ENCODE data around the gene LCE3B. TPM values are rescaled to one million over a fixed set of nuclear protein-coding genes. Genes with fewer than 3 reads are reported as not detected.

The LCE3B gene
- total and polyA plus RNA-seq, 3 experiments from 2014 or later = not detected

DNA sequence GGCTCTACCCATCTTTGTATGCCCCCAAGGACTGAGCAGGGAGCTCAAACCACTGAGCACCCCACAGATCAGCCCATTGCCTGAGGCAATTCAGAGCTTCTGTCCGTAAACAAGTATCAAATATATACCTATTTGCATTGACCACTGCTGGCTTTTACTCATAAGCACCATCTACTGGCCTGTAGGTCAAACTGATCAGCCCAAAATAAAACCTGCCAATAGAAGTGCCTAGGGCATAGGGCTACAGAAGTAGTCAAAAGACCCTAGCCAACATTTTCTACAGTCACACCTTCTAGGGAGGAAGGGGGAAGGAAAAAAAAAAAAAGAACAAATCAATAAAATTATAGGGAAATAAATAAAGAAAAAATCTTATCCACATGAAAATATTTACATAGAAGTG lies 28.0 kb upstream of the LCE3B start:
- no peaks in the 10 kb centered on the region for H3K4me1 ChIP-seq (ENCODE audit: insufficient read depth, low read length)
- DNase-seq = no peak
- peaks cover 5 to 16% of the 10 kb centered on the region in 2 donors for H3K27me3 Mint-ChIP-seq
- ChIA-PET POLR2A (no interaction called here), CTCF (no interaction called here)
- H3K4me1 Mint-ChIP-seq = no peaks in the 10 kb centered on the region
- H3K4me3 Mint-ChIP-seq = no peak overlapping the region
- no peaks in the 10 kb centered on the region for H3K27me3 ChIP-seq (ENCODE audit: insufficient read depth, low read length, poor library complexity, severe bottlenecking)
- no peaks in the 10 kb centered on the region for H3K36me3 Mint-ChIP-seq
- H3K27ac ChIP-seq (ENCODE audit: low read depth, low read length) = no peak overlapping the region
- H3K9me3 ChIP-seq (ENCODE audit: low read length) = no peaks in the 10 kb centered on the region
- no peak overlapping the region for H3K27ac Mint-ChIP-seq
- no peak overlapping the region for H3K4me3 ChIP-seq (ENCODE audit: low read length)
- peaks cover 0 to 2% (median 0%) of the 10 kb centered on the region in 5 donors for H3K9me3 Mint-ChIP-seq
- H3K36me3 ChIP-seq (ENCODE audit: insufficient read depth, low read length) = no peaks in the 10 kb centered on the region

GRCh38 chr1:152596986-152597385 lies 16.6 kb upstream of the LCE3B start:
- Mint-ChIP-seq H3K9me3 (peaks cover 0 to 11% (median 0%) of the 10 kb centered on the region in 5 donors), H3K4me3 (no peak overlapping the region), H3K27ac (no peak overlapping the region), H3K36me3 (no peaks in the 10 kb centered on the region), H3K4me1 (no peaks in the 10 kb centered on the region), H3K27me3 (peaks cover 4 to 7% of the 10 kb centered on the region in 2 donors)
- H3K4me3 ChIP-seq (ENCODE audit: low read length) = no peak overlapping the region
- no peaks in the 10 kb centered on the region for H3K36me3 ChIP-seq (ENCODE audit: insufficient read depth, low read length)
- no peaks in the 10 kb centered on the region for H3K27me3 ChIP-seq (ENCODE audit: insufficient read depth, low read length, poor library complexity, severe bottlenecking)
- H3K27ac ChIP-seq (ENCODE audit: low read depth, low read length) = no peak overlapping the region
- ChIA-PET POLR2A (no interaction called here), CTCF (no interaction called here)
- no peak for DNase-seq
- H3K9me3 ChIP-seq (ENCODE audit: low read length) = no peaks in the 10 kb centered on the region
- H3K4me1 ChIP-seq (ENCODE audit: insufficient read depth, low read length) = no peaks in the 10 kb centered on the region

DNA sequence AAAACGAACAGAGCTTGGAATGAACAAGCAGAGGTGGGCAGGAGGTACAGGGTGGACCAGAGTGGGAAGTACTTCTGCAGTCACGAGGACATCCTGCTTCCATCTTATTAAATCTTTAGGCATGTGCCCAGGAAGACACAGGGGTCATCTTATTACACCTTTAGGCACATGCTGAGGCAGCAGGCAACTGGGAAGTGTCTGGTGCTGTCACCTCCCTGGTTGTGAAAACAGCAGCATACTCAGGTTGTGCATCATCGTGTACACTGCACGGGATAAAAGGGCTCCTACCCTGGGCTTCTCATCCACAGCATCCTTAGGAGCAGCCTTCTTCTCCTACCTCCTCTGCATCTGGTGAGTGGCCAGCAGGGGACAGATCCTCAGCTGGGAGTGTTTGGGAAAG lies 13.7 kb upstream of the LCE3B start, which contains the start of gene LCE3C:
TSS of gene LCE3C (plus strand) at position 301 of the 400 bp plus-strand sequence. CDS start 498 bp downstream, outside the sequence.
- no peaks in the 10 kb centered on the region for H3K27me3 ChIP-seq (ENCODE audit: insufficient read depth, low read length, poor library complexity, severe bottlenecking)

GRCh38 chr1:152621993-152622392 lies 8.4 kb downstream of the LCE3B start:
- H3K27me3 Mint-ChIP-seq = peaks cover 8 to 18% of the 10 kb centered on the region in 2 donors
- peaks cover 0 to 5% (median 0%) of the 10 kb centered on the region in 3 donors for H3K4me1 Mint-ChIP-seq
- no peak overlapping the region for H3K27ac ChIP-seq (ENCODE audit: low read depth, low read length)
- H3K36me3 ChIP-seq (ENCODE audit: insufficient read depth, low read length) = no peaks in the 10 kb centered on the region
- no peaks in the 10 kb centered on the region for H3K9me3 ChIP-seq (ENCODE audit: low read length)
- H3K36me3 Mint-ChIP-seq = no peaks in the 10 kb centered on the region
- H3K4me3 Mint-ChIP-seq = no peak overlapping the region
- H3K9me3 Mint-ChIP-seq = peaks cover 9 to 16% (median 16%) of the 10 kb centered on the region in 5 donors
- DNase-seq = no peak
- H3K27ac Mint-ChIP-seq = no peak overlapping the region
- H3K4me3 ChIP-seq (ENCODE audit: low read length) = no peak overlapping the region
- H3K4me1 ChIP-seq (ENCODE audit: insufficient read depth, low read length) = no peaks in the 10 kb centered on the region
- H3K27me3 ChIP-seq (ENCODE audit: insufficient read depth, low read length, poor library complexity, severe bottlenecking) = no peaks in the 10 kb centered on the region
- POLR2A ChIA-PET = no interaction called here
- CTCF ChIA-PET = no interaction called here

More for the DNA sequence above, 13.7 kb upstream of the LCE3B start, which contains the start of gene LCE3C:
- peaks cover 0 to 11% (median 0%) of the 10 kb centered on the region in 5 donors for H3K9me3 Mint-ChIP-seq
- no peak within 1 kb of the TSS for H3K4me3 ChIP-seq (ENCODE audit: low read length)
- POLR2A ChIA-PET = no interaction called here
- H3K27me3 Mint-ChIP-seq = peaks cover 4 to 12% of the 10 kb centered on the region in 2 donors
- H3K4me1 Mint-ChIP-seq = no peaks in the 10 kb centered on the region
- H3K27ac Mint-ChIP-seq = no peak within 1 kb of the TSS
- no peak for DNase-seq
- H3K9me3 ChIP-seq (ENCODE audit: low read length) = no peaks in the 10 kb centered on the region
- no peaks in the 10 kb centered on the region for H3K4me1 ChIP-seq (ENCODE audit: insufficient read depth, low read length)
- no peak within 1 kb of the TSS for H3K27ac ChIP-seq (ENCODE audit: low read depth, low read length)
- no peaks in the 10 kb centered on the region for H3K36me3 ChIP-seq (ENCODE audit: insufficient read depth, low read length)
- no peak within 1 kb of the TSS for H3K4me3 Mint-ChIP-seq
- CTCF ChIA-PET = no interaction called here
- H3K36me3 Mint-ChIP-seq = no peaks in the 10 kb centered on the region

- H3K9me3 Mint-ChIP-seq = peaks cover 3 to 13% (median 12%) of the 10 kb centered on the region in 5 donors
- ChIA-PET CTCF (no interaction called here), POLR2A (no interaction called here)
- H3K4me1 Mint-ChIP-seq = peaks cover 0 to 5% (median 0%) of the 10 kb centered on the region in 3 donors
- DNase-seq = no peak
- Histone ChIP-seq H3K9me3 (ENCODE audit: low read length) (no peaks in the 10 kb centered on the region), H3K4me1 (ENCODE audit: insufficient read depth, low read length) (no peaks in the 10 kb centered on the region), H3K4me3 (ENCODE audit: low read length) (no peak within 1 kb of the TSS), H3K27ac (ENCODE audit: low read depth, low read length) (no peak within 1 kb of the TSS), H3K36me3 (ENCODE audit: insufficient read depth, low read length) (no peaks in the 10 kb centered on the region), H3K27me3 (ENCODE audit: insufficient read depth, low read length, poor library complexity, severe bottlenecking) (no peaks in the 10 kb centered on the region)
- H3K4me3 Mint-ChIP-seq = no peak within 1 kb of the TSS
- peaks cover 10 to 23% of the 10 kb centered on the region in 2 donors for H3K27me3 Mint-ChIP-seq
- H3K27ac Mint-ChIP-seq = peak within 1 kb of the TSS in 1 of 8 donors; percentile 64
- H3K36me3 Mint-ChIP-seq = no peaks in the 10 kb centered on the region
Observed at GRCh38 chr1:152622803-152623202, 9.2 kb downstream of the LCE3B start, which contains the start of gene LCE3A. LCE3A (minus strand) TSS chr1:152623103; CDS start chr1:152623103, 0 bp downstream.

DNA sequence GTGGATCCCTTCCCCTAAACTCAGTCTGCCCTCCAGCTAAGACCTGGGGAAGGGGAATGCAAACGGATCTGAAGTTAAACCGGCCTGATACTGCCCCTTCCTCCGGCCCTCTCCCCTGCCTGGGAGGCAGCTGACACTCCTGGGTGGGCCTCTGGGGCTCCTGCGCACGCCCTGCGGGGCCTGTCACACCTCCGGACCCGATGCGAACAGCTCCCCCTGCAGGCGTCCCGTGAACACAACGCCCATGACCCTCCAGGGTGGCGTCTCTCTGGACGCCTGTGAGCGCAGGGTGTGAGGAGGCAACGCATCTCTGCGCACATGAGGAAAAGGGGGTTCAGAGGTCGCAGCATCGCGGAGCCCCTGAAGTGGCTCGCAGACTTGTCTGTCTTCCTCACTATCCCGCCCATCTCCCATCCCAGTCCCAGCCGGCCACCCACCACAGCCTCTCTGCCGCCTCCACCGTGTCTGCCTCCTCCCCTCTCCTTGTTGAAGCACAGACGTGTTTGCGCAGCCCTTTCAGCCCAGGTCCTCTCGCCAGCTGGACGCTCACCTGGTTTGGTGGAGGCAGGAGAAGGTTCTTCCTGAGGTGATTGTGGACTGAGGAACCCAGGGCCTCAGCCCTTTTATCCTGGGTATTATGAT lies 9.7 kb downstream of the LCE3B start:
- Histone ChIP-seq H3K4me1 (ENCODE audit: insufficient read depth, low read length) (no peaks in the 10 kb centered on the region), H3K27me3 (ENCODE audit: insufficient read depth, low read length, poor library complexity, severe bottlenecking) (no peaks in the 10 kb centered on the region), H3K9me3 (ENCODE audit: low read length) (no peaks in the 10 kb centered on the region), H3K27ac (ENCODE audit: low read depth, low read length) (no peak overlapping the region), H3K4me3 (ENCODE audit: low read length) (no peak overlapping the region), H3K36me3 (ENCODE audit: insufficient read depth, low read length) (no peaks in the 10 kb centered on the region)
- H3K27me3 Mint-ChIP-seq = peaks cover 10 to 28% of the 10 kb centered on the region in 2 donors
- CTCF ChIA-PET = no interaction called here
- peaks cover 0 to 5% (median 0%) of the 10 kb centered on the region in 3 donors for H3K4me1 Mint-ChIP-seq
- H3K27ac Mint-ChIP-seq = no peak overlapping the region
- no peaks in the 10 kb centered on the region for H3K36me3 Mint-ChIP-seq
- H3K9me3 Mint-ChIP-seq = peaks cover 0 to 13% (median 10%) of the 10 kb centered on the region in 5 donors
- H3K4me3 Mint-ChIP-seq = no peak overlapping the region
- POLR2A ChIA-PET = no interaction called here
- DNase-seq = no peak

DNA sequence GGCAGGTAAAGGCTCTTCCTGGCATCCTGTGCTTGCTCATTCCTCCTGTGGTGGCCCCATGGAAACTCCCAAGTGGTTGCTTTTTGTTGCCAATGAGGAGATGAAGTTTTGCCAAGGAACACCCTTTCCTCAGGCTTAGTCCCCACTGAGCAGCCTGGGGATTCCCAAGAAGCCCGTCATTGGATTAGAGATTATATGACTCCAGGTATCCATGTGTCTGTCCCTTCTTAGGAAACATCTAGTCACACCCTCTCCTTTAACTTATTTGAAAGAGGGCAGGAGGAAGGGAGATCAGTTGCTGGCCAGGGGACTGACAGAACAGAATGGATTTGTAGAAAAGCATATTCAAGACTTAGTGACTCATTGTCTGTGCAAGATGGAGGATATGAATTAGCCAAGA lies 13.1 kb downstream of the LCE3B start:
- no peaks in the 10 kb centered on the region for H3K36me3 ChIP-seq (ENCODE audit: insufficient read depth, low read length)

GRCh38 chr1:152630596-152630995 lies 17.0 kb downstream of the LCE3B start:
- H3K9me3 Mint-ChIP-seq = peaks cover 0 to 5% (median 2%) of the 10 kb centered on the region in 5 donors
- no peaks in the 10 kb centered on the region for H3K4me1 Mint-ChIP-seq

More for the DNA sequence above, 13.1 kb downstream of the LCE3B start:
- H3K36me3 Mint-ChIP-seq = peaks cover 0 to 4% (median 0%) of the 10 kb centered on the region in 3 donors
- DNase-seq = no peak
- no peaks in the 10 kb centered on the region for H3K4me1 ChIP-seq (ENCODE audit: insufficient read depth, low read length)
- H3K27me3 ChIP-seq (ENCODE audit: insufficient read depth, low read length, poor library complexity, severe bottlenecking) = no peaks in the 10 kb centered on the region
- H3K4me3 Mint-ChIP-seq = no peak overlapping the region
- H3K9me3 ChIP-seq (ENCODE audit: low read length) = no peaks in the 10 kb centered on the region
- H3K27ac ChIP-seq (ENCODE audit: low read depth, low read length) = no peak overlapping the region
- H3K27me3 Mint-ChIP-seq = peaks cover 16 to 46% of the 10 kb centered on the region in 2 donors
- POLR2A ChIA-PET = no interaction called here
- H3K9me3 Mint-ChIP-seq = peaks cover 0 to 3% (median 0%) of the 10 kb centered on the region in 5 donors
- CTCF ChIA-PET = no interaction called here
- H3K4me3 ChIP-seq (ENCODE audit: low read length) = no peak overlapping the region
- H3K4me1 Mint-ChIP-seq = peaks cover 0 to 5% (median 0%) of the 10 kb centered on the region in 3 donors
- no peak overlapping the region for H3K27ac Mint-ChIP-seq

More at GRCh38 chr1:152630596-152630995, 17.0 kb downstream of the LCE3B start:
- CTCF ChIA-PET = no interaction called here
- Histone ChIP-seq H3K9me3 (ENCODE audit: low read length) (no peaks in the 10 kb centered on the region), H3K4me3 (ENCODE audit: low read length) (no peak overlapping the region), H3K36me3 (ENCODE audit: insufficient read depth, low read length) (no peaks in the 10 kb centered on the region), H3K27me3 (ENCODE audit: insufficient read depth, low read length, poor library complexity, severe bottlenecking) (no peaks in the 10 kb centered on the region), H3K4me1 (ENCODE audit: insufficient read depth, low read length) (no peaks in the 10 kb centered on the region), H3K27ac (ENCODE audit: low read depth, low read length) (no peak overlapping the region)
- no peak for DNase-seq
- Mint-ChIP-seq H3K27ac (no peak overlapping the region), H3K4me3 (no peak overlapping the region), H3K36me3 (peaks cover 0 to 4% (median 0%) of the 10 kb centered on the region in 3 donors), H3K27me3 (peaks cover 12 to 36% of the 10 kb centered on the region in 2 donors)
- POLR2A ChIA-PET = no interaction called here

Data from CD8-positive, alpha-beta memory T cell (primary cell).